Progenitor cell of endocrine pancreas (in vitro differentiated cells): ENCODE data around the gene ABLIM1. TPM values are rescaled to one million over a fixed set of nuclear protein-coding genes. Genes with fewer than 3 reads are reported as not detected.

Experiments used
- DNase-seq: peaks from one replicate; pipeline ENCODE4 v3.0.0; 2021; ENCODE audit warnings: low spot score; ENCODE audit not compliant: unreplicated experiment
- H3K27ac Mint-ChIP-seq: 2 replicates; pipeline ENCODE4 v1.8.0; 2021; ENCODE audit warnings: mild to moderate bottlenecking, moderate library complexity, mixed read lengths
- H3K27me3 Mint-ChIP-seq: 2 replicates; pipeline ENCODE4 v1.8.0; 2021; ENCODE audit warnings: mixed read lengths
- H3K36me3 Mint-ChIP-seq: 2 replicates; pipeline ENCODE4 v1.8.0; 2022; ENCODE audit warnings: mixed read lengths; ENCODE audit not compliant: insufficient read depth
- H3K4me1 Mint-ChIP-seq: 2 replicates; pipeline ENCODE4 v1.8.0; 2021; ENCODE audit warnings: low read depth, mixed read lengths
- H3K4me3 Mint-ChIP-seq: 2 replicates; pipeline ENCODE4 v1.8.0; 2021; ENCODE audit warnings: low read depth, mild to moderate bottlenecking, moderate library complexity, mixed read lengths
- H3K9me3 Mint-ChIP-seq: 2 replicates; pipeline ENCODE4 v1.8.0; 2021; ENCODE audit warnings: low read depth, mixed read lengths
- total RNA-seq: library from RNA; stranded (reverse); gene quantifications from 2 replicates; pipeline ENCODE4 v1.2.1, GENCODE V29; 2021
- TF ChIP-seq, protein P1 (sequence below): fragments of 200-600 bp; sonication (generic); IDR thresholded peaks from one replicate; pipeline ENCODE4 v1.5.0; 2021; ENCODE audit warnings: antibody characterized with exemption, mild to moderate bottlenecking; ENCODE audit not compliant: unreplicated experiment

The ABLIM1 gene
- total RNA-seq, 1 donor from 2014 or later, result 59.1 TPM

DNA sequence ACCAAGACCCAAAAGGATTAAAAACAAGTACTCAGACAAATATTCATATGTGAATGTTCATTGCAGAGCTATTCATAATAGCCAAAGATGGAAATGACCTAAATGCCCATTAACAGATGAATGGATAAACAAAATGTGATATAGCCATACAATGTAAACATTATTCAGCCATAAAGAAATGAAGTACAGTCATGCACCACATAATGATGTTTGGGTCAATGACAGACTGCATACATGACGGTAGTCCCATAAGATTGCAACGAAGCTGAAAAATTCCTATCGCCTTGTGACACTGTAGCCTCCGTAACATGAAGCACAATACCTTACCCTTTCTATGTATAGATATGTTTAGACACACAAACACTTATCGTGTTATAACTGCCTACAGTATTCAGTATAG, 97.9 kb downstream of the ABLIM1 start:
- Mint-ChIP-seq H3K9me3 (peaks cover 8% of the 10 kb centered on the region), H3K36me3 (peaks cover 6% of the 10 kb centered on the region), H3K27ac (no peak overlapping the region), H3K4me1 (peaks cover 3% of the 10 kb centered on the region), H3K4me3 (no peak overlapping the region), H3K27me3 (peaks cover 2% of the 10 kb centered on the region)
- TF ChIP-seq, protein P1, sequence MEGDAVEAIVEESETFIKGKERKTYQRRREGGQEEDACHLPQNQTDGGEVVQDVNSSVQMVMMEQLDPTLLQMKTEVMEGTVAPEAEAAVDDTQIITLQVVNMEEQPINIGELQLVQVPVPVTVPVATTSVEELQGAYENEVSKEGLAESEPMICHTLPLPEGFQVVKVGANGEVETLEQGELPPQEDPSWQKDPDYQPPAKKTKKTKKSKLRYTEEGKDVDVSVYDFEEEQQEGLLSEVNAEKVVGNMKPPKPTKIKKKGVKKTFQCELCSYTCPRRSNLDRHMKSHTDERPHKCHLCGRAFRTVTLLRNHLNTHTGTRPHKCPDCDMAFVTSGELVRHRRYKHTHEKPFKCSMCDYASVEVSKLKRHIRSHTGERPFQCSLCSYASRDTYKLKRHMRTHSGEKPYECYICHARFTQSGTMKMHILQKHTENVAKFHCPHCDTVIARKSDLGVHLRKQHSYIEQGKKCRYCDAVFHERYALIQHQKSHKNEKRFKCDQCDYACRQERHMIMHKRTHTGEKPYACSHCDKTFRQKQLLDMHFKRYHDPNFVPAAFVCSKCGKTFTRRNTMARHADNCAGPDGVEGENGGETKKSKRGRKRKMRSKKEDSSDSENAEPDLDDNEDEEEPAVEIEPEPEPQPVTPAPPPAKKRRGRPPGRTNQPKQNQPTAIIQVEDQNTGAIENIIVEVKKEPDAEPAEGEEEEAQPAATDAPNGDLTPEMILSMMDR, result no peak
- DNase-seq, result no peak

DNA sequence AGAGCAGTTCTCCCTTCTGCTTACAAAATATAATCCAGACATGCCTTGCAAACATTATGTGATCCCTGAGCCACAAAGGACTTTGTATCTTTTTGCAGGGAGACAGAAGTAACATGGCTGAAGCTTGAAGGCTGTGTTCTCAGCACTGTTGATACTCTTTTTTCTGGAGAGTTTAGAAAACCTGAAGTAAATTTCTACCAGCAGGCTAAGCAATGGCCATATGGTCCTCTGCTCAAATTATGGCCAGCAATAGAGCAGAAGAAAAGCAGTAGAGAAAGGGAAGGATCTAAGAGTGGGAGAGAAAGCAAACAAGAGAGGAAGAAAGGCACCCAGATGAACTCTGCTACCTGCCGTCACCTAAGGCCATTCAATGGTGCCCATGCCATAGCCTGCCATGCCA, 98.4 kb downstream of the ABLIM1 start:
- Mint-ChIP-seq H3K27me3 (peaks cover 2% of the 10 kb centered on the region), H3K9me3 (peaks cover 8% of the 10 kb centered on the region), H3K4me1 (peaks cover 3% of the 10 kb centered on the region), H3K4me3 (no peak overlapping the region), H3K36me3 (peaks cover 6% of the 10 kb centered on the region), H3K27ac (no peak overlapping the region)
- TF ChIP-seq, protein P1, result no peak
- DNase-seq, result no peak

DNA sequence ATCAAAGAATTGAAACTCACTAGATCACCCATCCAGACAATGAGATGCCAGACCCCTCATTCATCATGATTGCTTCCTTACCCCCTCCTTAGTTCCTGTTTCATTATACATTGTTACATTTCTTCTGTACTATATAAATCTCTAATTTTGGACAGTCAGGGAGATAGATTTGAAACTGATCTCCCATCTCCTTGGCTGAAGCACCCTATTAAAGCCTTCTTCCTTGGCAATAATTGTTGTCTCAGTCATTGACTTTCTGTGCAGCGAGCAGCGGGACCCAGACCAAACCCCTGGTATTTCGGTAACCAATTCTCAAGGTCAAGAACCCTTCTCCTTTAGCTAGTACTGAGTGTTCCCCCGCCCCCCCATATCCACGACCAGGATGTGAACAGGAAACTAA, 100.2 kb downstream of the ABLIM1 start:
- Mint-ChIP-seq H3K9me3 (peaks cover 8% of the 10 kb centered on the region), H3K27me3 (peaks cover 18% of the 10 kb centered on the region), H3K4me3 (no peak overlapping the region), H3K27ac (no peak overlapping the region), H3K4me1 (peaks cover 3% of the 10 kb centered on the region), H3K36me3 (peaks cover 6% of the 10 kb centered on the region)
- no peak for DNase-seq
- TF ChIP-seq, protein P1, result no peak

DNA sequence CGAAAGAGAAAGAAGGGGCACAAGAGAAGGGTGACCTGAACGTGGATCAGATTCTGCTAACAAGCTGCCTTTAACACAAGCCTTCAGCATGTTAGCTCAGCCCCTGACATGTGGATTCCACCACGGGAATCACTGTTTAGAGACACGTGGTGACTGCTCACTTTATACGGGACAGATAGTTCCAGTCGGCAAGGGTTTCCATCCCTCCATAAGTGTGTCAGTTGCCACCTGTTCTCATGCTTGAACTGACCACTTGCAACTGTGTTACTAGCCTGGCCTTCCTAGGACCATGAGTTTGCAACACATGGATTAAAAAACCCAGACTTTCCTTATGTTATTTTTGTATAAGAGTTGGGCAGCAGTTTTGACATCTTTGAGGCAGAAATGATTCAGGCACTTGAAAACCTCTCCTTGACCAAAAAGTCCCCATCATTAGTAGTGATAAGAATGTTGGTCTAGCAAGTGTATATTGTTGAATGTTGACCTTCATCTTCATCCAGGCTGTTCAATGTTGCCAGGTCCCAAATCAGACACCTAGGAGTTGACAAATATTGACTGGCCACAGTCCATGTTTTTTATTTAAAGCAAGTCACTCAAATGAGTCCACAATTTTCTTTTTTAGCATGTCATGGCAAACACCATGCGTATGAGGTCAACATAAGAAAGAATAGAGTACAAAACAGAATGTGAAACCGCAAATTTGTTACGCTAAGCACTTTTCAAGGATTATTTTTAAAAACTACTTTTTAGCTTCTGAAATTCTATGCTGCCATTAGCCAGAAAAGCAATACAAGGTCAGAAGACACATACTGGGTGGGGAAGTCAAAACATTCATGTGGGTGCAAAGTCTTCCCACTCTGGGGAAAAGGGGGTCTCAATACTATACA, 101.6 kb downstream of the ABLIM1 start:
- Mint-ChIP-seq H3K4me3 (no peak overlapping the region), H3K9me3 (peaks cover 8% of the 10 kb centered on the region)

DNA sequence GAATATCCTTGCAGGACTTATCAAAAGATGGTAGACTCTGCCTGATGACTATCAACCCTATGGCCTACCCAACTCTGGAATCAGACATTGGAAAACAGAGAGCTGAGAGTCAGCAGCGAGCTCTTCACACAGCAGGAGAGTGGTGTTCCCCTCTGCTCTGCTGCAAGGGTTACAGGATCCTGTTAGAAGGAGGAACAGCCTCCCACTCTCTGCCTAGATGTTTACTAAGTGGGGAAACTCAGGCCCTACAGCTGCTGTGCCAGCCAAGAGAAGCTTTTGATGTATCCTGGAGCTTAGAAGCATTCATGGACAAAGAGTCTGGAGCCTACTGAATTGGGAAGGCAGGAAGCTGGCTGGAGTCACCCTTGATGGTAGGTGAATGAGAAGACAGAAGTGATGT, 104.6 kb downstream of the ABLIM1 start:
- TF ChIP-seq, protein P1, result no peak
- Mint-ChIP-seq H3K4me1 (peaks cover 1% of the 10 kb centered on the region), H3K4me3 (no peak overlapping the region), H3K27ac (no peak overlapping the region), H3K36me3 (peaks cover 6% of the 10 kb centered on the region), H3K27me3 (peaks cover 25% of the 10 kb centered on the region), H3K9me3 (peaks cover 8% of the 10 kb centered on the region)
- no peak for DNase-seq

More for the DNA sequence above, 101.6 kb downstream of the ABLIM1 start:
- Mint-ChIP-seq H3K4me1 (peaks cover 3% of the 10 kb centered on the region), H3K27me3 (peaks cover 21% of the 10 kb centered on the region), H3K27ac (no peak overlapping the region), H3K36me3 (peaks cover 6% of the 10 kb centered on the region)
- no peak for DNase-seq
- TF ChIP-seq, protein P1, result no peak
